ENCODE results near the gene SPATA31C1. TPM values are rescaled to one million over a fixed set of nuclear protein-coding genes. Genes with fewer than 3 reads are reported as not detected.

Gene SPATA31C1
- polyA plus RNA-seq, 2 of the 4 experiments (the other 2 are of a cell fraction), result not detected

DNA sequence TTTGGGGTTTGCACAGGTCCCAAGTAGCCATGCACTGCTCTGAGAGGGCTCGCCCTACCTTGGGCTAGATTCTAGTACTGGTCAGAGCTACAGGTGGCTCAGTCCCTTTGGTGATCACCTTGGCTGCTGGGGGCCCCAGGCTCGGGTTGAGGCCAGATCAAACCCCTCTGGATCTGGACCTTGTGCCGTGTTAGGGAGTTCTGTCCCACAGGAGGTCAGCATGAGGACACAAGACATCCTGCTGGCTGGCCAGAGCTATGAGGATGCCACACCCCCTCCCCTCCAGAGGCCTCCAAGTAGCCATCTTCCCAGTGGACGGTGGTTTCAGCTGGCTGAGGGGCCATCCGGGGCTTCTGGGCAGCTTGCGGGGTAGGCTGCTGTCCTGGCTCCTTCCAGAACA is 46.0 kb downstream of the SPATA31C1 start:
- TF ChIP-seq JUNB (IDR thresholded peaks at IDR 0.05), result no peak
- TF ChIP-seq, protein P1, sequence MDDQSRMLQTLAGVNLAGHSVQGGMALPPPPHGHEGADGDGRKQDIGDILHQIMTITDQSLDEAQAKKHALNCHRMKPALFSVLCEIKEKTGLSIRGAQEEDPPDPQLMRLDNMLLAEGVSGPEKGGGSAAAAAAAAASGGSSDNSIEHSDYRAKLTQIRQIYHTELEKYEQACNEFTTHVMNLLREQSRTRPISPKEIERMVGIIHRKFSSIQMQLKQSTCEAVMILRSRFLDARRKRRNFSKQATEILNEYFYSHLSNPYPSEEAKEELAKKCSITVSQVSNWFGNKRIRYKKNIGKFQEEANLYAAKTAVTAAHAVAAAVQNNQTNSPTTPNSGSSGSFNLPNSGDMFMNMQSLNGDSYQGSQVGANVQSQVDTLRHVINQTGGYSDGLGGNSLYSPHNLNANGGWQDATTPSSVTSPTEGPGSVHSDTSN (IDR thresholded peaks at IDR 0.05), result no peak
- no peak for TF ChIP-seq CHD2 (IDR thresholded peaks at IDR 0.05; ENCODE audit: low read length, partially characterized antibody)
- TF ChIP-seq HDAC2 (IDR thresholded peaks at IDR 0.05), result no peak
- no peak for TF ChIP-seq CHD4 (IDR thresholded peaks at IDR 0.05; ENCODE audit: borderline replicate concordance)
- no peak for TF ChIP-seq POLR2AphosphoS2 (conservative IDR thresholded peaks at IDR 0.05; ENCODE audit: low read length)
- no peak for TF ChIP-seq ZNF302 (CRISPR knock-in tag; IDR thresholded peaks at IDR 0.05)
- no peak for TF ChIP-seq MAFK (IDR thresholded peaks at IDR 0.05; ENCODE audit: partially characterized antibody)
- no peak for TF ChIP-seq HOXB5 (CRISPR knock-in tag; IDR thresholded peaks at IDR 0.05)
- no peak for TF ChIP-seq EP300 (IDR thresholded peaks at IDR 0.05)
- TF ChIP-seq NPAS2 (CRISPR knock-in tag; IDR thresholded peaks at IDR 0.05; ENCODE audit: borderline replicate concordance), result no peak
- TF ChIP-seq RCOR1 (IDR thresholded peaks at IDR 0.05; ENCODE audit: low read depth, low read length), result no peak
- TF ChIP-seq FOXS1 (CRISPR knock-in tag; IDR thresholded peaks at IDR 0.05), result no peak
- TF ChIP-seq, protein P2, sequence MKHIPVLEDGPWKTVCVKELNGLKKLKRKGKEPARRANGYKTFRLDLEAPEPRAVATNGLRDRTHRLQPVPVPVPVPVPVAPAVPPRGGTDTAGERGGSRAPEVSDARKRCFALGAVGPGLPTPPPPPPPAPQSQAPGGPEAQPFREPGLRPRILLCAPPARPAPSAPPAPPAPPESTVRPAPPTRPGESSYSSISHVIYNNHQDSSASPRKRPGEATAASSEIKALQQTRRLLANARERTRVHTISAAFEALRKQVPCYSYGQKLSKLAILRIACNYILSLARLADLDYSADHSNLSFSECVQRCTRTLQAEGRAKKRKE (CRISPR knock-in tag; IDR thresholded peaks at IDR 0.05; ENCODE audit: low read depth), result no peak
- Histone ChIP-seq H3K4me2 (no peak overlapping the region), H3K4me3 (no peak overlapping the region), H3K4me1 (peaks cover 5% of the 10 kb centered on the region; the same call in 1 of the 3 replicates), H3K27ac (no peak overlapping the region), H3K9me3 (no peaks in the 10 kb centered on the region)
- WGBS (ENCODE audit: missing lambda C conversion rate), result 94% methylated on average over 3 of the region's 6 CpGs
- ChIA-PET CTCF (interaction anchor here (0.6 to 2.3 kb wide), 2 partner anchors 11 to 207 kb away, joined by 3 to 8 read pairs; partner anchors contain the start of gene CDK20), POLR2A (no interaction called here)
- ATAC-seq (no peak), DNase-seq (ENCODE audit: low read depth in 1 of 2, low spot score in 1 of 2) (no peak), FAIRE-seq (no peak)

DNA sequence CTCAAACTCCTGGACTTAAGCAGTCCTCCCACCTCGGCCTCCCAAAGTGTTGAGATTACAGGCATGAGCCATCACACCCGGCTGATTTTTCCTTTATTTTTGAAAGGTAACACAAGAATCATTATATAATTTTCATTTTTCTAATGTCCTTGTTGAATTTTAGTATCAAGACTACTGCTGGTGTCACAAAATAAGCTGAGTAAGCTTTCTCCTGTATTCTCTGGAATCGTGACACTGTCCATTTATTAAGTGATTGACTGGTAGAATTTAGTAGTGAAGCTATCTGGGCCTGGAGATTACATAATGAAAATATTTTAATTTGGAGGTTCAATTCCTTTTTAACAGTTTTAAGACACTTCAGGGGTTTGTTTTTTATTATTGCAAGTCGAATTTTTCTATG is 47.1 kb downstream of the SPATA31C1 start:
- POLR2A ChIA-PET, result no interaction called here
- CTCF ChIA-PET, result interaction anchor here (2.3 kb wide), 1 partner anchor 10 kb away, joined by 8 read pairs; the partner anchor contains the start of gene CDK20

DNA sequence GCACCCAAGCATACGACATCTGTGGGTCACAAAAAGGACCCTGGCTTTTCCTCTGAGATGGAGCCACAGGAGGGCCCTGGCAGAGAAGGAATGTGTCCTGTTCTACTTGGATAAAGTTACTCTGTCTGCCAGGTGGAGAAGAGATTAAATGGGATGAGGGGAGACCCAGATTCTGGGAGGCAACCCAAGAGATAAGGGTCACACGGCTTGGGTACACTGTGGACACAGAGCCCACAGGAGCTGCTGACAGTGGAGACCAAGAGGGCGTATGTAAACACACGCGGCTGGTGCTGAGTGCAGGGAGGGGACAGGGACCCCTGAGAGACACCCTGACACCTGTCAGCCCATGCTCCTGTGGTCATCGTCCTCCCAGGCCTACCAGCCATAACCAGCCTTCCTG is 50.4 kb downstream of the SPATA31C1 start:
- FAIRE-seq (no peak), ATAC-seq (no peak), DNase-seq (ENCODE audit: low read depth in 1 of 2, low spot score in 1 of 2) (no peak)
- no peak overlapping the region for H3K4me2 ChIP-seq
- H3K4me1 ChIP-seq, result no peaks in the 10 kb centered on the region
- no peak overlapping the region for H3K4me3 ChIP-seq
- H3K27ac ChIP-seq, result no peak overlapping the region
- POLR2A ChIA-PET, result no interaction called here
- H3K9me3 ChIP-seq, result no peaks in the 10 kb centered on the region
- no peak for TF ChIP-seq RNF2 (IDR thresholded peaks at IDR 0.05; ENCODE audit: borderline replicate concordance, low read depth)
- CTCF ChIA-PET, result interaction anchor here (2.2 kb wide), 1 partner anchor 12 kb away, joined by 7 read pairs; a partner anchor contains a TSS
- 81% methylated on average over 6 of the region's 6 CpGs for WGBS (ENCODE audit: missing lambda C conversion rate)

More for the DNA sequence above, 47.1 kb downstream of the SPATA31C1 start:
- no peak overlapping the region for H3K4me3 ChIP-seq
- H3K9me3 ChIP-seq, result no peaks in the 10 kb centered on the region
- H3K27ac ChIP-seq, result no peak overlapping the region
- DNase-seq (ENCODE audit: low read depth in 1 of 2, low spot score in 1 of 2), result no peak
- no peak overlapping the region for H3K4me2 ChIP-seq
- 39% methylated on average over 4 of the region's 4 CpGs for WGBS (ENCODE audit: missing lambda C conversion rate)
- ATAC-seq, result no peak
- peaks cover 5% of the 10 kb centered on the region; the same call in 1 of the 3 replicates for H3K4me1 ChIP-seq
- no peak for FAIRE-seq
- TF ChIP-seq MAFK (IDR thresholded peaks at IDR 0.05; ENCODE audit: partially characterized antibody) (peak; percentile 73), BHLHE40 (IDR thresholded peaks at IDR 0.05; ENCODE audit: low read depth, low read length) (no peak)

DNA sequence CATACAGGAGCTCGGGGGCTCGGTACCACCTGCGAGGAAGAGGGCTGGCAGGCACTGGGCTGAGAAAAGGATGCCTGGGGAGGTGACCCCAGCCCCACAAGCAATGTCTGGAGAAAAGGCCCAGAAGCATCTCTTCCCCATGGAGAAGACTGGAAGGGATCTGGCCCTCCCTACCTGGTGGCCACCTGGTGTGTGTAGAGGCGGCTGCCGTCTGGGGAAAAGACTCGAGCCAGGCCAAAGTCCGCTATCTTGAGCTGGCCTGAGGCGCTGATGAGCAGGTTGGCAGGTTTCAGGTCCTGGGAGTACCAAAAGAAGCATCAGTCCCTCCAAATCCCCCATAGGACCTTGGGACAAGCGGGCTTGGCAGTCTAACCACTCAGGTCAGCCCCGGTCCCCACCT is 52.8 kb downstream of the SPATA31C1 start:
- WGBS (ENCODE audit: missing lambda C conversion rate), result 95% methylated on average over 9 of the region's 10 CpGs
- TF ChIP-seq POLR2A (IDR thresholded peaks at IDR 0.05; ENCODE audit: low read length) (no peak), CHD2 (IDR thresholded peaks at IDR 0.05; ENCODE audit: low read length, partially characterized antibody) (no peak), RARB (CRISPR knock-in tag; IDR thresholded peaks at IDR 0.05) (no peak), POLR2AphosphoS2 (conservative IDR thresholded peaks at IDR 0.05; ENCODE audit: low read length) (no peak), KDM5A (IDR thresholded peaks at IDR 0.05) (no peak), EHF (CRISPR knock-in tag; IDR thresholded peaks at IDR 0.05) (no peak), RAD21 (conservative IDR thresholded peaks at IDR 0.05 in 1 of 2, IDR thresholded peaks at IDR 0.05 in 1 of 2) (no peak), FOSB (CRISPR knock-in tag; IDR thresholded peaks at IDR 0.05) (no peak), RNF2 (IDR thresholded peaks at IDR 0.05; ENCODE audit: borderline replicate concordance, low read depth) (no peak)
- TF ChIP-seq, protein P3, sequence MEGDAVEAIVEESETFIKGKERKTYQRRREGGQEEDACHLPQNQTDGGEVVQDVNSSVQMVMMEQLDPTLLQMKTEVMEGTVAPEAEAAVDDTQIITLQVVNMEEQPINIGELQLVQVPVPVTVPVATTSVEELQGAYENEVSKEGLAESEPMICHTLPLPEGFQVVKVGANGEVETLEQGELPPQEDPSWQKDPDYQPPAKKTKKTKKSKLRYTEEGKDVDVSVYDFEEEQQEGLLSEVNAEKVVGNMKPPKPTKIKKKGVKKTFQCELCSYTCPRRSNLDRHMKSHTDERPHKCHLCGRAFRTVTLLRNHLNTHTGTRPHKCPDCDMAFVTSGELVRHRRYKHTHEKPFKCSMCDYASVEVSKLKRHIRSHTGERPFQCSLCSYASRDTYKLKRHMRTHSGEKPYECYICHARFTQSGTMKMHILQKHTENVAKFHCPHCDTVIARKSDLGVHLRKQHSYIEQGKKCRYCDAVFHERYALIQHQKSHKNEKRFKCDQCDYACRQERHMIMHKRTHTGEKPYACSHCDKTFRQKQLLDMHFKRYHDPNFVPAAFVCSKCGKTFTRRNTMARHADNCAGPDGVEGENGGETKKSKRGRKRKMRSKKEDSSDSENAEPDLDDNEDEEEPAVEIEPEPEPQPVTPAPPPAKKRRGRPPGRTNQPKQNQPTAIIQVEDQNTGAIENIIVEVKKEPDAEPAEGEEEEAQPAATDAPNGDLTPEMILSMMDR (IDR thresholded peaks at IDR 0.05), result no peak

More for the DNA sequence above, 52.8 kb downstream of the SPATA31C1 start:
- FAIRE-seq, result no peak
- Histone ChIP-seq H3K4me3 (no peak overlapping the region), H3K4me1 (peaks cover 10% of the 10 kb centered on the region), H3K9me3 (no peaks in the 10 kb centered on the region), H3K27ac (no peak overlapping the region), H3K4me2 (no peak overlapping the region)
- DNase-seq (ENCODE audit: low read depth in 1 of 2, low spot score in 1 of 2), result no peak
- ChIA-PET CTCF (interaction anchor here (0.8 to 1.1 kb wide), 3 partner anchors 18 to 69 kb away, joined by 3 read pairs; no protein-coding TSS in a partner anchor), POLR2A (no interaction called here)
- ATAC-seq, result no peak

Measured in A549 (cell line).